ENCODE measurements around the gene AHRR.

AHRR gene

DNA sequence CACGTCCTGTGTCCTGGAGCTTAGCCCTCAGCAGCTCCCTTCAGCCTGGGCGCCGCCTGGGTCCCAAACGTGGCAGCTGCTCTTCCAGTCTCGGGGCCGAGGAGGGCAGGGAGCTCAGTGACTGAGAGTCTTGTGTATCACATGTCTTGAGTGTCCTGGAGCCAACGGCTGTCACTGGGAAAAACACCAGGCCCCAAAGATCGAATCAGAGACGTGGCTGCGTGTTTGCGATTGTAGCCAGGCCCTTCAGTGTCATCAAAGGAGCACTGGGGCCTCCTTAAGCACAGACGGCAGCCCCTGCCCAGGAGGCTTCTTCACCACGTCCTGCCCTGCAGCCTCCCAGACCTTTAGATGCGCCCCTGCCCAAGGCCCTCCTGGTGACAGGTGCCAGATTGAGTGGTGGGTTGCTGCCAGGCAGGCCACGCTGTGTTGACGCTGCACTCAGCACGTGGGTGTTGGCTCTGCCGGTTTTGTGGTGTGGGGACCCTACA is 115.8 kb downstream of the AHRR start:
- Histone ChIP-seq H3K27ac (ENCODE audit: low read depth, low read length, poor library complexity, severe bottlenecking) (no peak overlapping the region), H3K4me3 (ENCODE audit: low read depth, low read length, poor library complexity, severe bottlenecking) (no peak overlapping the region), H3K9me3 (ENCODE audit: low read length) (no peaks in the 10 kb centered on the region), H3K36me3 (ENCODE audit: insufficient read depth, low read length) (no peaks in the 10 kb centered on the region; the same call in 1 of the 2 replicates), H3K4me1 (ENCODE audit: insufficient read depth, low read length, severe bottlenecking) (peaks cover 23% of the 10 kb centered on the region), H3F3A (ENCODE audit: insufficient read depth, low read length) (no peaks in the 10 kb centered on the region), H2AFZ (ENCODE audit: low read length) (no peak overlapping the region), H3K79me2 (ENCODE audit: insufficient read depth, low read length) (no peaks in the 10 kb centered on the region), H3K9ac (ENCODE audit: low read length) (no peak overlapping the region), H4K20me1 (ENCODE audit: insufficient read depth, low read length) (no peaks in the 10 kb centered on the region), H3K9me2 (ENCODE audit: low read depth, low read length) (no peaks in the 10 kb centered on the region), H3K27me3 (ENCODE audit: insufficient read depth, low read length) (no peaks in the 10 kb centered on the region), H3K4me2 (ENCODE audit: low read length) (no peak overlapping the region)
- TF ChIP-seq, protein P1, sequence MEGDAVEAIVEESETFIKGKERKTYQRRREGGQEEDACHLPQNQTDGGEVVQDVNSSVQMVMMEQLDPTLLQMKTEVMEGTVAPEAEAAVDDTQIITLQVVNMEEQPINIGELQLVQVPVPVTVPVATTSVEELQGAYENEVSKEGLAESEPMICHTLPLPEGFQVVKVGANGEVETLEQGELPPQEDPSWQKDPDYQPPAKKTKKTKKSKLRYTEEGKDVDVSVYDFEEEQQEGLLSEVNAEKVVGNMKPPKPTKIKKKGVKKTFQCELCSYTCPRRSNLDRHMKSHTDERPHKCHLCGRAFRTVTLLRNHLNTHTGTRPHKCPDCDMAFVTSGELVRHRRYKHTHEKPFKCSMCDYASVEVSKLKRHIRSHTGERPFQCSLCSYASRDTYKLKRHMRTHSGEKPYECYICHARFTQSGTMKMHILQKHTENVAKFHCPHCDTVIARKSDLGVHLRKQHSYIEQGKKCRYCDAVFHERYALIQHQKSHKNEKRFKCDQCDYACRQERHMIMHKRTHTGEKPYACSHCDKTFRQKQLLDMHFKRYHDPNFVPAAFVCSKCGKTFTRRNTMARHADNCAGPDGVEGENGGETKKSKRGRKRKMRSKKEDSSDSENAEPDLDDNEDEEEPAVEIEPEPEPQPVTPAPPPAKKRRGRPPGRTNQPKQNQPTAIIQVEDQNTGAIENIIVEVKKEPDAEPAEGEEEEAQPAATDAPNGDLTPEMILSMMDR (IDR thresholded peaks at IDR 0.05; ENCODE audit: low read length): no peak

DNA sequence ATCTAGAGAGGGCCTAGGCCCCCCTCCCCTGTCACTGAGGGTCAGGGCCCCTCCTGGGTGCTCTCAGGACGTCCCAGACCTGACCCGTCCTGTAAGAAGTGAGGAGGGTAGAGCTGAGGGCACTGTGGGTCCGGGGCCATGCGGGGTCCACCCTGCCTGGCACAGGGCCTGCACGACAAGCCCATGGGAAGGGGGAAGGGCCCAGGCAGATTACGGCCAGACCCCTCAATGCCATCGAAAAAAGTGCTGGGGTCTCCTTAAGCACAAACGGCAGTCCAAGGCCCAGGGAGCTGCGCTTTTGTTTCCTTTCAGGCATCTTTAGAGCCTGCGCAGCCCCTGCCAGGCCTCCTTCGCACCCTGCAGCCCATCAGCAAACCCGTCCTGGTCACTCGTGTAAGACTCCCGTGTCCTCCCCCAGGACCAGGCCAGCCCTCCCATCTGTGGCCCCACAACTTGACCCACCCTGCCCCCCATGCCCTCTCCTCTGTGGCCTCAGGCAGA is 117.0 kb downstream of the AHRR start:
- TF ChIP-seq, protein P1 (IDR thresholded peaks at IDR 0.05; ENCODE audit: low read length): no peak
- TF ChIP-seq EZH2 (IDR thresholded peaks at IDR 0.05; ENCODE audit: borderline replicate concordance, low read length): no peak
- Histone ChIP-seq H3K36me3 (ENCODE audit: insufficient read depth, low read length) (no peaks in the 10 kb centered on the region), H3K27me3 (ENCODE audit: insufficient read depth, low read length) (no peaks in the 10 kb centered on the region), H3K9ac (ENCODE audit: low read length) (no peak overlapping the region), H3F3A (ENCODE audit: insufficient read depth, low read length) (no peaks in the 10 kb centered on the region), H3K4me1 (ENCODE audit: insufficient read depth, low read length, severe bottlenecking) (peaks cover 25% of the 10 kb centered on the region), H2AFZ (ENCODE audit: low read length) (no peak overlapping the region), H4K20me1 (ENCODE audit: insufficient read depth, low read length) (no peaks in the 10 kb centered on the region), H3K4me2 (ENCODE audit: low read length) (no peak overlapping the region), H3K27ac (ENCODE audit: low read depth, low read length, poor library complexity, severe bottlenecking) (no peak overlapping the region), H3K4me3 (ENCODE audit: low read depth, low read length, poor library complexity, severe bottlenecking) (no peak overlapping the region), H3K9me2 (ENCODE audit: low read depth, low read length) (no peaks in the 10 kb centered on the region), H3K9me3 (ENCODE audit: low read length) (no peaks in the 10 kb centered on the region), H3K79me2 (ENCODE audit: insufficient read depth, low read length) (0 out of 2 replicates have a peak, but pooled peaks cover 3% of the 10 kb centered on the region)

DNA sequence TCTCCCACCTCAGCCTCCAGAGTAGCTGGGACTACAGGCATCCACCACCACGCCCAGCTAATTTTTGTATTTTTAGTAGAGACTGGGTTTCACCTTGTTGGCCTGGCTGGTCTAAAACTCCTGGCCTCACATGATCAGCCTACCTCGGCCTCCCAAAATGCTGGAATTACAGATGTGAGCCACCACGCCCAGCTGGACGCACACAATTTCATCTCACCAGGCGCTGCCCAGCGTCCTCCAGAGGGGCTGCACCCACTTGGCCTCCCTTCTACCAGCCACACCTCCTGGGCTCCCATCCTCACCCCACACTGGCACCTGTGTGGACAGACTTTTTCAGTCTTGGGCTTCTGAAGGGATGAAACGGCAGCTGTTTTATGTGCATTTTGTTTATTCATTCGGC is 117.7 kb downstream of the AHRR start:
- no peaks in the 10 kb centered on the region for H3K9me2 ChIP-seq (ENCODE audit: low read depth, low read length)
- H3K79me2 ChIP-seq (ENCODE audit: insufficient read depth, low read length): 0 out of 2 replicates have a peak, but pooled peaks cover 7% of the 10 kb centered on the region
- peaks cover 32% of the 10 kb centered on the region for H3K4me1 ChIP-seq (ENCODE audit: insufficient read depth, low read length, severe bottlenecking)
- H3K27me3 ChIP-seq (ENCODE audit: insufficient read depth, low read length): no peaks in the 10 kb centered on the region
- TF ChIP-seq EZH2 (IDR thresholded peaks at IDR 0.05; ENCODE audit: borderline replicate concordance, low read length): no peak
- TF ChIP-seq, protein P1 (IDR thresholded peaks at IDR 0.05; ENCODE audit: low read length): no peak
- no peak overlapping the region for H3K4me3 ChIP-seq (ENCODE audit: low read depth, low read length, poor library complexity, severe bottlenecking)
- no peaks in the 10 kb centered on the region for H4K20me1 ChIP-seq (ENCODE audit: insufficient read depth, low read length)
- no peaks in the 10 kb centered on the region for H3K9me3 ChIP-seq (ENCODE audit: low read length)
- H3K4me2 ChIP-seq (ENCODE audit: low read length): no peak overlapping the region
- H3K27ac ChIP-seq (ENCODE audit: low read depth, low read length, poor library complexity, severe bottlenecking): no peak overlapping the region
- H3K9ac ChIP-seq (ENCODE audit: low read length): no peak overlapping the region
- H2AFZ ChIP-seq (ENCODE audit: low read length): no peak overlapping the region
- no peaks in the 10 kb centered on the region for H3K36me3 ChIP-seq (ENCODE audit: insufficient read depth, low read length)
- H3F3A ChIP-seq (ENCODE audit: insufficient read depth, low read length): no peaks in the 10 kb centered on the region; the same call in 1 of the 2 replicates
